Hepatocyte (in vitro differentiated cells): ENCODE measurements around the gene IL4I1. TPM values are rescaled to one million over a fixed set of nuclear protein-coding genes. Genes with fewer than 3 reads are reported as not detected.

ENCODE experiments used
- DNase-seq: peaks from one replicate; pipeline ENCODE4 v3.0.0-alpha.2; 2016; ENCODE audit warnings: low spot score
- H2AFZ ChIP-seq: fragments of 200-600 bp; sonication (generic); 2 replicates; pipeline ENCODE4 v1.6.0; 2016; ENCODE audit warnings: antibody characterized with exemption, mild to moderate bottlenecking
- H3K27ac ChIP-seq: fragments of 200-600 bp; sonication (generic); 2 replicates; pipeline ENCODE4 v1.5.1; 2016; ENCODE audit warnings: mild to moderate bottlenecking
- H3K27me3 ChIP-seq: fragments of 200-600 bp; sonication (generic); 2 replicates; pipeline ENCODE4 v1.6.1; 2016
- H3K36me3 ChIP-seq: fragments of 200-600 bp; sonication (generic); replicated peaks from 2 replicates; pipeline ENCODE4 v1.5.1; 2016; ENCODE audit warnings: low read depth; ENCODE audit not compliant: insufficient read depth
- H3K4me1 ChIP-seq: fragments of 200-600 bp; sonication (generic); 2 replicates; pipeline ENCODE4 v1.5.1; 2016; ENCODE audit warnings: mild to moderate bottlenecking, moderate library complexity; ENCODE audit not compliant: insufficient read depth
- H3K4me2 ChIP-seq: fragments of 200-600 bp; sonication (generic); 2 replicates; pipeline ENCODE4 v1.6.0; 2016
- H3K4me3 ChIP-seq: fragments of 200-600 bp; sonication (generic); 2 replicates; pipeline ENCODE4 v1.5.1; 2016; ENCODE audit warnings: mild to moderate bottlenecking
- H3K79me2 ChIP-seq: fragments of 200-600 bp; sonication (generic); 2 replicates; pipeline ENCODE4 v1.6.0; 2017; ENCODE audit warnings: mild to moderate bottlenecking
- H3K9me2 ChIP-seq: fragments of 200-600 bp; sonication (generic); replicated peaks from 2 replicates; pipeline ENCODE4 v1.6.0; 2017; ENCODE audit warnings: mild to moderate bottlenecking; ENCODE audit not compliant: insufficient read depth
- H3K9me3 ChIP-seq: fragments of 200-600 bp; sonication (generic); 2 replicates; pipeline ENCODE4 v1.5.1; 2016; ENCODE audit warnings: low read depth, mild to moderate bottlenecking
- H4K20me1 ChIP-seq: fragments of 200-600 bp; sonication (generic); 2 replicates; pipeline ENCODE4 v1.6.0; 2016; ENCODE audit warnings: mild to moderate bottlenecking; ENCODE audit not compliant: insufficient read depth, poor library complexity, severe bottlenecking
- EZH2 ChIP-seq: fragments of 200-600 bp; sonication (generic); IDR thresholded peaks from 2 replicates; pipeline ENCODE4 v1.6.1; 2016; ENCODE audit warnings: antibody characterized with exemption, mild to moderate bottlenecking, borderline replicate concordance
- EZH2phosphoT487 ChIP-seq: fragments of 200-600 bp; sonication (generic); IDR thresholded peaks from one replicate; pipeline ENCODE4 v1.6.1; 2018; ENCODE audit warnings: antibody characterized with exemption, mild to moderate bottlenecking, low read depth, moderate library complexity; ENCODE audit not compliant: unreplicated experiment, severe bottlenecking
- WGBS: methylation state at CpG from one replicate; pipeline ENCODE4 v1.1.6; 2016; ENCODE audit warnings: low lambda C conversion rate; ENCODE audit errors: missing lambda C conversion rate; 5-methylcytosine and 5-hydroxymethylcytosine counted together
- polyA plus RNA-seq: library from polyadenylated mRNA; unstranded; fragments of >200 nt; fragmentation: Nextera tagmentation; extraction: Ambion mirVana; gene quantifications from 2 replicates; pipeline ENCODE4 v1.2.1, GENCODE V29; 2016
- total RNA-seq: library from RNA; depleted of rRNA; stranded (reverse); fragments of >200 nt; gene quantifications from 2 replicates; pipeline ENCODE4 v1.2.3, GENCODE V29; 2014
- TF ChIP-seq, protein P1 (sequence below): fragments of 200-600 bp; sonication (generic); IDR thresholded peaks from 2 replicates; pipeline ENCODE4 v1.5.1; 2016; ENCODE audit warnings: antibody characterized with exemption, mild to moderate bottlenecking; ENCODE audit not compliant: poor library complexity

The IL4I1 gene
- total and polyA plus RNA-seq, 2 experiments from 2014 or later = 0.33 to 0.60 TPM

GRCh38 chr19:49856574-49857021 lies 40.1 kb downstream of the IL4I1 start:
- Histone ChIP-seq H4K20me1 (peaks cover 69% of the 10 kb centered on the region), H3K4me2 (no peak overlapping the region), H3K36me3 (peaks cover 5% of the 10 kb centered on the region), H2AFZ (no peak overlapping the region), H3K4me3 (no peak overlapping the region), H3K4me1 (peaks cover 17% of the 10 kb centered on the region), H3K9me2 (no peaks in the 10 kb centered on the region), H3K79me2 (peaks cover 48% of the 10 kb centered on the region), H3K9me3 (no peaks in the 10 kb centered on the region), H3K27me3 (no peaks in the 10 kb centered on the region), H3K27ac (no peak overlapping the region)
- no peak for DNase-seq
- WGBS = 95% methylated on average over 9 of the region's 18 CpGs
- TF ChIP-seq, protein P1, sequence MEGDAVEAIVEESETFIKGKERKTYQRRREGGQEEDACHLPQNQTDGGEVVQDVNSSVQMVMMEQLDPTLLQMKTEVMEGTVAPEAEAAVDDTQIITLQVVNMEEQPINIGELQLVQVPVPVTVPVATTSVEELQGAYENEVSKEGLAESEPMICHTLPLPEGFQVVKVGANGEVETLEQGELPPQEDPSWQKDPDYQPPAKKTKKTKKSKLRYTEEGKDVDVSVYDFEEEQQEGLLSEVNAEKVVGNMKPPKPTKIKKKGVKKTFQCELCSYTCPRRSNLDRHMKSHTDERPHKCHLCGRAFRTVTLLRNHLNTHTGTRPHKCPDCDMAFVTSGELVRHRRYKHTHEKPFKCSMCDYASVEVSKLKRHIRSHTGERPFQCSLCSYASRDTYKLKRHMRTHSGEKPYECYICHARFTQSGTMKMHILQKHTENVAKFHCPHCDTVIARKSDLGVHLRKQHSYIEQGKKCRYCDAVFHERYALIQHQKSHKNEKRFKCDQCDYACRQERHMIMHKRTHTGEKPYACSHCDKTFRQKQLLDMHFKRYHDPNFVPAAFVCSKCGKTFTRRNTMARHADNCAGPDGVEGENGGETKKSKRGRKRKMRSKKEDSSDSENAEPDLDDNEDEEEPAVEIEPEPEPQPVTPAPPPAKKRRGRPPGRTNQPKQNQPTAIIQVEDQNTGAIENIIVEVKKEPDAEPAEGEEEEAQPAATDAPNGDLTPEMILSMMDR = no peak
- TF ChIP-seq EZH2 (no peak), EZH2phosphoT487 (no peak)

GRCh38 chr19:49855676-49856573 lies 40.8 kb downstream of the IL4I1 start:
- TF ChIP-seq EZH2 (no peak), EZH2phosphoT487 (no peak)
- TF ChIP-seq, protein P1 = no peak
- 86% methylated on average over 21 of the region's 21 CpGs for WGBS
- peaks cover 68% of the 10 kb centered on the region for H4K20me1 ChIP-seq

GRCh38 chr19:49855277-49855675 lies 41.4 kb downstream of the IL4I1 start:
- WGBS = 94% methylated on average over 12 of the region's 12 CpGs

More at GRCh38 chr19:49855676-49856573, 40.8 kb downstream of the IL4I1 start:
- Histone ChIP-seq H3K27ac (no peak overlapping the region), H3K4me1 (peaks cover 16% of the 10 kb centered on the region), H3K79me2 (peaks cover 52% of the 10 kb centered on the region), H3K4me3 (no peak overlapping the region), H2AFZ (no peak overlapping the region), H3K27me3 (no peaks in the 10 kb centered on the region), H3K9me2 (no peaks in the 10 kb centered on the region), H3K4me2 (no peak overlapping the region), H3K36me3 (peaks cover 5% of the 10 kb centered on the region), H3K9me3 (no peaks in the 10 kb centered on the region)
- DNase-seq = no peak

More at GRCh38 chr19:49855277-49855675, 41.4 kb downstream of the IL4I1 start:
- Histone ChIP-seq H4K20me1 (peaks cover 62% of the 10 kb centered on the region), H3K27ac (no peak overlapping the region), H2AFZ (no peak overlapping the region), H3K27me3 (no peaks in the 10 kb centered on the region), H3K79me2 (peaks cover 52% of the 10 kb centered on the region), H3K4me2 (no peak overlapping the region), H3K9me3 (no peaks in the 10 kb centered on the region), H3K4me1 (peaks cover 12% of the 10 kb centered on the region), H3K4me3 (no peak overlapping the region), H3K9me2 (no peaks in the 10 kb centered on the region), H3K36me3 (peaks cover 5% of the 10 kb centered on the region)
- DNase-seq = no peak
- TF ChIP-seq EZH2 (no peak), EZH2phosphoT487 (no peak)
- TF ChIP-seq, protein P1 = no peak
